AG09319 (cell line): ENCODE measurements around the gene CMTM4.
A peak's percentile ranks its signal among the peaks of the same experiment; 100 is the strongest.

Experiments used
- DNase-seq: peaks from one replicate; pipeline ENCODE4 v3.0.0-alpha.2; 2010; ENCODE audit warnings: low read depth; ENCODE audit errors: extremely low read depth
- CTCF ChIP-seq: IDR thresholded peaks from 2 replicates; pipeline ENCODE4 v1.5.1; 2011; ENCODE audit warnings: low read depth, mild to moderate bottlenecking, inconsistent platforms, low read length, moderate library complexity

The CMTM4 gene

GRCh38 chr16:66696669-66697630, at the start of gene CMTM4:
Gene CMTM4 (minus strand): TSS chr16:66696743. CDS start chr16:66696525, 218 bp downstream.
- peak; percentile 66 for DNase-seq
- TF ChIP-seq CTCF, result no peak; the same call in 1 of the 2 replicates

- no peak for TF ChIP-seq CTCF
- no peak for DNase-seq
Observed at GRCh38 chr16:66746048-66746447, 49.5 kb upstream of the CMTM4 start.

- DNase-seq, result no peak
- TF ChIP-seq CTCF, result no peak
Observed at GRCh38 chr16:66741950-66742808, 45.6 kb upstream of the CMTM4 start.

GRCh38 chr16:66741169-66741900, 44.8 kb upstream of the CMTM4 start:
- TF ChIP-seq CTCF, result no peak
- DNase-seq, result peak; percentile 82

- no peak for DNase-seq
- TF ChIP-seq CTCF, result no peak
Observed at GRCh38 chr16:66740533-66740932, 44.0 kb upstream of the CMTM4 start.

GRCh38 chr16:66740010-66740409, 43.5 kb upstream of the CMTM4 start:
- no peak for DNase-seq
- TF ChIP-seq CTCF, result peak; percentile 50
